Peyer's patch (tissue), 4 donors: ENCODE results near the gene A2ML1.

Experiments used
- POLR2A ChIP-seq, 2 donors: fragments of 450-650 bp; IDR thresholded peaks; one replicate each; pipeline ENCODE4 v1.5.1; 2017; ENCODE audit warnings: antibody characterized with exemption in 2 of 2, mild to moderate bottlenecking in 2 of 2, moderate library complexity in 2 of 2
- TF ChIP-seq, protein P1 (sequence below), 6 experiments: fragments of 450-650 bp in 4 of 6; fragments of 200-600 bp in 2 of 6; sonication (generic) in 1 of 6; IDR thresholded peaks; one replicate each; pipeline ENCODE4 v1.5.1; 2017 to 2019; ENCODE audit warnings: antibody characterized with exemption in 6 of 6, mild to moderate bottlenecking in 3 of 6, moderate library complexity in 1 of 6

DNA sequence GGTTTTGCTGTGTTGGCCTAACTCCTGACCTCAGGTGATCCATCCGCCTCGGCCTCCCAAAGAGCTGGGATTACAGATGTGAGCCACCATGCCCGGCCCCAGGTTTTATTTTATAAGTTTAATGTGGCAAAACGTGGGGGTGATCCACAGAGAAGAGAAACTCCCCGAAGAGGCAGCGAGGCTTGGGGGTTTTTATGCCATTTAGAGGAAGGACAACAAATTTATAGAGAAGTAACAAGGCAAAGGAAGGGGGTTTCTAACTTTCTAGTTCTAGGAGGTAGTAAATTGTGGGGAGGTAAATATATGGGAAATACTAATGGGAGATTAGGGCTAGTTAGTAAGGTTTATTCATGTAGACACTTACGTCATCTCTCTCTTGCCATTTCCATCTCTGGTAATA is 74.7 kb downstream of the A2ML1 start:
- TF ChIP-seq, protein P1, sequence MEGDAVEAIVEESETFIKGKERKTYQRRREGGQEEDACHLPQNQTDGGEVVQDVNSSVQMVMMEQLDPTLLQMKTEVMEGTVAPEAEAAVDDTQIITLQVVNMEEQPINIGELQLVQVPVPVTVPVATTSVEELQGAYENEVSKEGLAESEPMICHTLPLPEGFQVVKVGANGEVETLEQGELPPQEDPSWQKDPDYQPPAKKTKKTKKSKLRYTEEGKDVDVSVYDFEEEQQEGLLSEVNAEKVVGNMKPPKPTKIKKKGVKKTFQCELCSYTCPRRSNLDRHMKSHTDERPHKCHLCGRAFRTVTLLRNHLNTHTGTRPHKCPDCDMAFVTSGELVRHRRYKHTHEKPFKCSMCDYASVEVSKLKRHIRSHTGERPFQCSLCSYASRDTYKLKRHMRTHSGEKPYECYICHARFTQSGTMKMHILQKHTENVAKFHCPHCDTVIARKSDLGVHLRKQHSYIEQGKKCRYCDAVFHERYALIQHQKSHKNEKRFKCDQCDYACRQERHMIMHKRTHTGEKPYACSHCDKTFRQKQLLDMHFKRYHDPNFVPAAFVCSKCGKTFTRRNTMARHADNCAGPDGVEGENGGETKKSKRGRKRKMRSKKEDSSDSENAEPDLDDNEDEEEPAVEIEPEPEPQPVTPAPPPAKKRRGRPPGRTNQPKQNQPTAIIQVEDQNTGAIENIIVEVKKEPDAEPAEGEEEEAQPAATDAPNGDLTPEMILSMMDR (IDR thresholded peaks at IDR 0.05), result no peak
- no peak for TF ChIP-seq POLR2A (IDR thresholded peaks at IDR 0.05)
